Esophagus muscularis mucosa (tissue), 4 donors: ENCODE results near the gene SPSB3. TPM values are rescaled to one million over a fixed set of nuclear protein-coding genes. Genes with fewer than 3 reads are reported as not detected.

Experiments
- DNase-seq: peaks from one replicate; pipeline ENCODE4 v3.0.0-alpha.2; 2017; ENCODE audit errors: extremely low spot score
- H3K27ac ChIP-seq, 4 donors: fragments of 200-600 bp; sonication (generic); replicated peaks in 1 of 4; 1 replicate in 3 of 4; 2 replicates in 1 of 4; pipeline ENCODE4 v1.5.1; 2016 to 2019; ENCODE audit warnings: mild to moderate bottlenecking in 1 of 4
- H3K27me3 ChIP-seq, 4 donors: fragments of 200-600 bp; sonication (generic); one replicate each; pipeline versions ENCODE4 v1.5.1 to v1.6.0; 2016 to 2019
- H3K36me3 ChIP-seq, 4 donors: fragments of 200-600 bp; sonication (generic); one replicate each; pipeline ENCODE4 v1.5.1; 2016 to 2019
- H3K4me1 ChIP-seq, 4 donors: fragments of 200-600 bp; sonication (generic); one replicate each; pipeline ENCODE4 v1.5.1; 2016 to 2019
- H3K4me3 ChIP-seq, 4 donors: fragments of 200-600 bp; sonication (generic); 1 replicate in 2 of 4; 2 replicates in 2 of 4; pipeline ENCODE4 v1.5.1; 2016 to 2019; ENCODE audit warnings: mild to moderate bottlenecking in 4 of 4, moderate library complexity in 1 of 4
- H3K9me3 ChIP-seq, 4 donors: fragments of 200-600 bp; sonication (generic); 1 replicate in 3 of 4; 2 replicates in 1 of 4; pipeline ENCODE4 v1.5.1; 2016 to 2019
- EP300 ChIP-seq: sonication (generic); formaldehyde crosslinking; IDR thresholded peaks from one replicate; pipeline ENCODE4 v1.6.1; 2017; ENCODE audit warnings: antibody characterized with exemption
- POLR2A ChIP-seq: fragments of 450-650 bp; IDR thresholded peaks from one replicate; pipeline ENCODE4 v1.6.1; 2017; ENCODE audit warnings: antibody characterized with exemption, moderate library complexity, mild to moderate bottlenecking, low read depth
- POLR2AphosphoS5 ChIP-seq, 2 donors: sonication (generic); formaldehyde crosslinking; IDR thresholded peaks; one replicate each; pipeline ENCODE4 v1.6.1; 2017; ENCODE audit warnings: antibody characterized with exemption in 2 of 2
- WGBS: methylation state at CpG from one replicate; pipeline ENCODE4 v1.1.5; 2018; 5-methylcytosine and 5-hydroxymethylcytosine counted together
- intact Hi-C: fragments of 100-400 bp; cut with DNase I; formaldehyde crosslinking; loops from one replicate; pipeline ENCODE4 v1.15.1; 2023
- total RNA-seq, 4 donors: library from RNA; depleted of rRNA; stranded (reverse); fragments of >200 nt; gene quantifications; one replicate each; pipeline versions ENCODE4 v1.1.0 to v1.2.1, GENCODE V29; 2016
- TF ChIP-seq, protein P1 (sequence below), 3 experiments: fragments of 200-600 bp in 2 of 3; fragments of 450-650 bp in 1 of 3; sonication (generic) in 2 of 3; IDR thresholded peaks; one replicate each; pipeline ENCODE4 v1.5.1; 2017 to 2019; ENCODE audit warnings: antibody characterized with exemption in 3 of 3, mild to moderate bottlenecking in 2 of 3, moderate library complexity in 1 of 3

Gene SPSB3
- total RNA-seq, 4 donors from 2014 or later: 69.1 to 101 (median 78.6) TPM

DNA sequence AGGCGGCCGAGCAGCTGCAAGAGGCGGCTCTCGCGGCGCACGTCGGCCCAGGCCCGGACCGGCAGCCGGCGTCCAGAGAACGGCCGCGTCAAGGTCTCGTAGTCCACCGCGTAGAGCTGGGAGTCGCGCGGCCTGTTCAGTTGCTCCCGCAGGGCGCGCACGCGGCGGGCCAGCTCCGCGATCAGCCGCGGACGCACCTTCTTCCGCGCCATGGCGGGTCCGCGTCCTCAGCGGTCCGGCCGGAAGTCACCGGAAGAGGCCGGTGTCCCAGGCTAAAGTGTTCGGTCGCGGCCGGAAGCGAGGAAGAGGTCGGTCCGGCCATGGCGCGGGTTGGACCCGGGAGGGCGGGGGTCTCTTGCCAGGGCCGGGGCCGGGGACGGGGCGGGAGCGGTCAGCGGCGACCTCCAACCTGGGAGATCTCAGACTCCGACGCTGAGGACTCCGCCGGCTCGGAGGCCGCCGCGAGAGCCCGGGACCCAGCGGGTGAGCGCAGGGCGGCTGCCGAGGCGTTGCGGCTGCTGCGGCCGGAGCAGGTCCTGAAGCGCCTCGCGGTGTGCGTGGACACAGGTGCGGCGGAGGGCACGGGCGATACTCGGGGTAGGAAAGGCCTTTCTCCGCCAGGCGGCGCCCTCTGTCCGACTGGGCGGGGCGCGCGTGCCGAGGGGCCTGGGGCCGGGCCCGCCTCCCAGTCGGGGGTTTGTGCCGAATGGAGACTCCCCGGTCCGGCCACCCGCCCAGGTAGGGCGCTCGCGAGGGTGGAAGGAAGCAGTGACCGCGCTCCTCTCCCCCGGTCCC lies 9.3 kb downstream of the SPSB3 start, which contains the start of gene MRPS34:
Gene MRPS34, minus strand, starts transcription at position 227 of the 795 bp plus-strand sequence. Its CDS starts 15 bp downstream, at position 212.
- peak within 1 kb of the TSS; percentile 72 to 100 (median 88) for H3K4me3 ChIP-seq
- no peak for DNase-seq
- peaks cover 27 to 51% (median 50%) of the 10 kb centered on the region in 4 donors for H3K36me3 ChIP-seq
- H3K27me3 ChIP-seq: no peaks in the 10 kb centered on the region
- intact Hi-C loops: loop anchor here (1.0 to 5.0 kb wide), 4 partner anchors 9 to 161 kb away; partner anchors contain the start of genes CRAMP1, HAGH, IFT140 and MAPK8IP3
- TF ChIP-seq POLR2A (no peak), POLR2AphosphoS5 (IDR thresholded peaks at IDR 0.05) (peak; percentile 87 to 91)
- TF ChIP-seq, protein P1, sequence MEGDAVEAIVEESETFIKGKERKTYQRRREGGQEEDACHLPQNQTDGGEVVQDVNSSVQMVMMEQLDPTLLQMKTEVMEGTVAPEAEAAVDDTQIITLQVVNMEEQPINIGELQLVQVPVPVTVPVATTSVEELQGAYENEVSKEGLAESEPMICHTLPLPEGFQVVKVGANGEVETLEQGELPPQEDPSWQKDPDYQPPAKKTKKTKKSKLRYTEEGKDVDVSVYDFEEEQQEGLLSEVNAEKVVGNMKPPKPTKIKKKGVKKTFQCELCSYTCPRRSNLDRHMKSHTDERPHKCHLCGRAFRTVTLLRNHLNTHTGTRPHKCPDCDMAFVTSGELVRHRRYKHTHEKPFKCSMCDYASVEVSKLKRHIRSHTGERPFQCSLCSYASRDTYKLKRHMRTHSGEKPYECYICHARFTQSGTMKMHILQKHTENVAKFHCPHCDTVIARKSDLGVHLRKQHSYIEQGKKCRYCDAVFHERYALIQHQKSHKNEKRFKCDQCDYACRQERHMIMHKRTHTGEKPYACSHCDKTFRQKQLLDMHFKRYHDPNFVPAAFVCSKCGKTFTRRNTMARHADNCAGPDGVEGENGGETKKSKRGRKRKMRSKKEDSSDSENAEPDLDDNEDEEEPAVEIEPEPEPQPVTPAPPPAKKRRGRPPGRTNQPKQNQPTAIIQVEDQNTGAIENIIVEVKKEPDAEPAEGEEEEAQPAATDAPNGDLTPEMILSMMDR (IDR thresholded peaks at IDR 0.05): peak; percentile 67 to 75 (median 72)
- H3K4me1 ChIP-seq: peaks cover 36 to 64% (median 57%) of the 10 kb centered on the region in 4 donors
- 0% methylated on average over 9 of the region's 108 CpGs for WGBS
- H3K9me3 ChIP-seq: no peaks in the 10 kb centered on the region
- peak within 1 kb of the TSS; percentile 87 to 95 (median 90) for H3K27ac ChIP-seq

DNA sequence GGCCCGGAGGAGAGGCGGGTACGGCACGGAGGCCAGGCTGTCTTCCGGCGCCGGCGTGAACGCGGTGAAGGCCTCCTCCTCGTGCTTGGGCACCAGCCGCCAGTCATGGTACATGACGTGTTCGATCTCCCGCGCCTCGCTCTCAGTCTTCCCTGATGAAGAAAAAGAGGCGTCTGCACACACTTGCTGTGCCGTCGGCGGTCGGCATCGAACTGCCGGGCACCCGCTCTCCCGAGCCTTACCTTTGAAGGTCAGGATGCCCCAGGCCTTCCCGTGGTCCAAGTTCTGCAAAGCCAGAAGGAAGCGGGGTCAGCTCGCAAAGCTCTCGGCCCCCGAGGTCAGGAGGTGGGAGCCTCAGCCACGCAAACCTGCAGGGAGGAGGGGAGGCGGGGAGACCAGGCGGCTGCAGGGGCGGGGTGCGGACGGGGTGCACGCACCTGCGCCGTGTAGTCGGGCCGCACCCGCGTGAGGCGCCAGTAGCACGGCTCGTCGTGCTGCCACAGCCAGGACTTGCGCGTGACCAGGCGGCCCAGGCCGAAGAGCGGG lies 9.9 kb downstream of the SPSB3 start, which contains the start of gene EME2:
Gene EME2, plus strand, starts transcription at position 449 of the 546 bp plus-strand sequence. CDS start 418 bp downstream, outside the sequence.
- Histone ChIP-seq H3K36me3 (peaks cover 27 to 51% (median 50%) of the 10 kb centered on the region in 4 donors), H3K9me3 (no peaks in the 10 kb centered on the region), H3K4me1 (peaks cover 36 to 64% (median 57%) of the 10 kb centered on the region in 4 donors), H3K4me3 (peak within 1 kb of the TSS; percentile 72 to 100 (median 88)), H3K27me3 (no peaks in the 10 kb centered on the region), H3K27ac (peak within 1 kb of the TSS; percentile 87 to 95 (median 90))
- WGBS: 1% methylated on average over 11 of the region's 53 CpGs
- DNase-seq: no peak
- intact Hi-C loops: loop anchor here (5.0 kb wide), 2 partner anchors 65 to 160 kb away; partner anchors contain the start of genes CRAMP1, IFT140 and MAPK8IP3
- TF ChIP-seq POLR2AphosphoS5 (IDR thresholded peaks at IDR 0.05) (no peak), POLR2A (no peak), EP300 (no peak)
- TF ChIP-seq, protein P1 (IDR thresholded peaks at IDR 0.05): no peak

DNA sequence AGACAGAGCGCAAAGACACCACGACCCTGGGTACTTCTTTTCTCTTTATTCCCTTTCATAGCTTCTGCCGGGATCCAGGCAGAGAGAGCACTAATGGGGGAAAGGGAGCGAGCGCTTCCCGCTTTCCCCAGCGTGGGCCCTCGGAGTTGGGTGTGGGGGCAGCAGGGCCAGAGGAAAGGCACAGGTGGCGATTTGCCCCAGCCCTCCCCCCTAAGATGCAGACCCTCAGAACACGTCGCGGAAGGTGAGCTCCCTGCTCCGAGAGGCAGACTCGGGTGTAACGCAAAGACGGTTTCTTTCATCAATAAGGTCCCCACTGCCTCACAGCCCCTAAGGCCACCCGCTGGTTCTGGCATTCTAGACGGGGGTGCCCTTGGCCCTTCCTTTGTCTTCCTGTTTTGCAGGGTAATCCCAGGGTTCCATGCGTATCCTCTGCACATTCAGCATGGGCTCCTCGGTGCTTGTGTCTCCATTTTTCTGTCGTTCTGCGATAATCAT lies 10.5 kb downstream of the SPSB3 start:
- Histone ChIP-seq H3K27me3 (no peaks in the 10 kb centered on the region), H3K36me3 (peaks cover 27 to 51% (median 50%) of the 10 kb centered on the region in 4 donors), H3K27ac (peak overlapping the region; percentile 87 to 95 (median 90)), H3K4me3 (peak overlapping the region; percentile 72 to 100 (median 88)), H3K9me3 (no peaks in the 10 kb centered on the region), H3K4me1 (peaks cover 36 to 64% (median 57%) of the 10 kb centered on the region in 4 donors)
- intact Hi-C loops: loop anchor here (5.0 kb wide), 2 partner anchors 65 to 160 kb away; partner anchors contain the start of genes CRAMP1, IFT140 and MAPK8IP3
- TF ChIP-seq, protein P1 (IDR thresholded peaks at IDR 0.05): no peak
- TF ChIP-seq EP300 (no peak), POLR2A (no peak), POLR2AphosphoS5 (IDR thresholded peaks at IDR 0.05) (no peak)
- DNase-seq: no peak
- WGBS: 10% methylated on average over 16 of the region's 22 CpGs

DNA sequence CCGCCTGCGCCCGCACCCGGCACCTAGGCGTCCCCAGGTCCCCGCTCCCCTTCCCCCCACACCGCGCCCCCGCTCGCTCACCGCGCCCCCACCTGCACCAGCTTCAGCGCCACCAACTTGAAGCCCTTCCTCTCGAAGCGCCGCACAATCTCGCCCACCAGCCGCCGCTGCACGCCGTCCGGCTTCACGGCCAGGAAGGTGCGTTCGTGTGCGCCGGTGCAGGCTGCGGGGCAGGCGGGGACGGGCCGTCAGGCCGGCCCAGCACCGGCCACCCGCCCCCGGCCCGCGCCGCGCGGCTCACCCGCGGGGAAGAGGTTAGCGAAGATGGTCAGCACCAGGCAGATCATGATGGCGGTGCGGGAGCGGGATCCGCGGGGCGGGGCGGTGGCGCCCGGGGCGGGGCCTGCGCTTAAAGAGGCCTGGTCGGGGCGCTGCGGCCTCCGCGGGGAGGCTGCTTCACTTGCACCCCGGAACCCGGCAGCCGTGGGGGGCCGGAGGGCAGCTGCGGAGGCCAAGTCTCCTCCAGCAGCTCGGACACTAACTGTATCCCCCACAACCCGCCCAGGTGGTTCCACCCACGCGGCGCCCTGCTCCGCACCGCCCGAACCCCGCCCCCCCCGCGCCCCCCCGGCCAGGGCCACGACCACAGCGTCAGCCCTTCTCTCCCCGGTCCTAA lies 11.0 kb downstream of the SPSB3 start, which contains the start of gene NME3:
Gene NME3, minus strand, starts transcription at position 356 of the 676 bp plus-strand sequence. Its CDS starts 9 bp downstream, at position 347.
- intact Hi-C loops: loop anchor here (5.0 kb wide), 2 partner anchors 64 to 159 kb away; partner anchors contain the start of genes CRAMP1, IFT140 and MAPK8IP3
- Histone ChIP-seq H3K9me3 (no peaks in the 10 kb centered on the region), H3K27ac (peak within 1 kb of the TSS; percentile 87 to 95 (median 90)), H3K36me3 (peaks cover 26 to 51% (median 50%) of the 10 kb centered on the region in 4 donors), H3K4me1 (peaks cover 36 to 64% (median 56%) of the 10 kb centered on the region in 4 donors), H3K27me3 (no peaks in the 10 kb centered on the region), H3K4me3 (peak within 1 kb of the TSS; percentile 72 to 100 (median 88))
- WGBS: 0% methylated on average over 14 of the region's 79 CpGs
- no peak for TF ChIP-seq EP300
- TF ChIP-seq POLR2A: no peak
- TF ChIP-seq, protein P1 (IDR thresholded peaks at IDR 0.05): no peak
- no peak for TF ChIP-seq POLR2AphosphoS5 (IDR thresholded peaks at IDR 0.05)
- DNase-seq: peak; percentile 97
